Pancreas (tissue), 10 donors: ENCODE data around the gene HMG20B. TPM values are rescaled to one million over a fixed set of nuclear protein-coding genes. Genes with fewer than 3 reads are reported as not detected.

Source experiments
- ATAC-seq, 4 donors: fragments of 200-7000 bp; cut with Tn5 transposase; one replicate each; pipeline versions ENCODE4 v1.8.0 to v1.9.1; 2020; ENCODE audit warnings: mild to moderate bottlenecking in 4 of 4, moderate library complexity in 4 of 4
- DNase-seq, 6 donors: peaks; one replicate each; pipeline ENCODE4 v3.0.0-alpha.2; 2020
- FAIRE-seq: peaks from 2 replicates; lab custom pipeline; 2012; peaks lifted over from hg19 to GRCh38; lab: Jason Lieb, UNC
- H3K27ac ChIP-seq, 4 donors: fragments of 200-600 bp; sonication (generic); 1 replicate in 3 of 4; 2 replicates in 1 of 4; pipeline versions ENCODE4 v1.5.0 to v1.8.0; 2020
- H3K27me3 ChIP-seq, 4 donors: fragments of 200-600 bp; one replicate each; pipeline ENCODE4 v1.8.0; 2021
- H3K36me3 ChIP-seq, 3 donors: fragments of 200-600 bp; sonication (generic) in 1 of 3; one replicate each; pipeline versions ENCODE4 v1.5.0 to v1.8.0; 2020 to 2021
- H3K4me1 ChIP-seq, 3 donors: fragments of 200-600 bp; one replicate each; pipeline ENCODE4 v1.8.0; 2021
- H3K4me3 ChIP-seq, 4 donors: fragments of 200-600 bp; sonication (generic) in 2 of 4; one replicate each; pipeline versions ENCODE4 v1.5.0 to v1.8.0; 2020 to 2021
- H3K9me3 ChIP-seq, 4 donors: fragments of 200-600 bp; one replicate each; pipeline ENCODE4 v1.8.0; 2021
- WGBS, 2 donors: extraction: QIAGEN DNeasy Blood & Tissue Kit; methylation state at CpG; one replicate each; pipeline ENCODE4 v1.1.7; 2013; 5-methylcytosine and 5-hydroxymethylcytosine counted together
- intact Hi-C, 3 donors: fragments of 100-400 bp; cut with DNase I; formaldehyde crosslinking; loops; one replicate each; pipeline versions ENCODE4 v1.11.1 to v1.14.2; 2022
- polyA plus RNA-seq, 2 donors: library from polyadenylated mRNA; stranded (reverse); fragments of 200-250 nt; gene quantifications; one replicate each; pipeline ENCODE4 v1.2.3, GENCODE V29; 2013
- total RNA-seq, 6 donors: library from RNA; stranded (reverse); fragmentation: NEBNext Ultra II Directional in 4 of 6; extraction: Animal tissue kit (Norgen Biotek cat#: 25700) in 4 of 6; gene quantifications; one replicate each; pipeline versions ENCODE4 v1.2.1 to v1.2.4, GENCODE V29; 2021 to 2023
- TF ChIP-seq, protein P1 (sequence below), 4 donors: fragments of 200-600 bp; sonication (generic) in 3 of 4; IDR thresholded peaks; one replicate each; pipeline versions ENCODE4 v1.5.0 to v1.8.0; 2021; ENCODE audit warnings: antibody characterized with exemption in 4 of 4
- donor health status: healthy with polysubstance abuse.
- donor health status: DM: no; HTN: no; CAD: no; lungs with moderate emphysema.
- donor health status: DM: no; HTN: no; CAD: no.
- donor health status: control.
- donor health status: control.
- donor health status: Bipolar disorder and iron deficiency.
- donor health status: DM: yes; HTN: yes; CAD: no.
- donor health status: DM: no; HTN: no; CAD: no.
- donor health status: DM: no; HTN: no; CAD: no.
- donor health status: DM: yes; HTN: yes; CAD: no.

The HMG20B gene
- total and polyA plus RNA-seq, 8 donors = 26.3 to 102 (median 31.7) TPM

DNA sequence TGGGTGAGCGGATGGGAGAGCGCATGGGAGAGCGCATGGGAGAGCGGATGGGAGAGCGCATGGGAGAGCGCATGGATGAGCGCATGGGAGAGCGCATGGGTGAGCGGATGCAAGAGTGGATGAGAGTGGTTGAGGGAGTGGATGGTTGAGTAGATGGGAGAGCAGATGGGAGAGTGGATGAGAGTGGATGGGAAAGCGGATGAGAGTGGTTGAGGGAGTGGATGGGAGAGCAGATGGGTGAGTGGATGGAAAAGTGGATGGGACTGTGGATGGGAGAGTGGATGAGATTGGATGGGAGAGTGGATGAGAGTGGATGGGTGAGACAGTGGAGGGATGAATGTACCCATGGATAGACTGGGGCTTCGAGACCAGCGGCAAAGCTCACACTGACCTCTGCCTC is 42.4 kb upstream of the HMG20B start:
- no peak for ATAC-seq
- Histone ChIP-seq H3K4me3 (no peak overlapping the region), H3K9me3 (no peaks in the 10 kb centered on the region), H3K36me3 (peaks cover 3 to 63% (median 22%) of the 10 kb centered on the region in 3 donors), H3K27ac (no peak overlapping the region), H3K27me3 (no peaks in the 10 kb centered on the region), H3K4me1 (no peaks in the 10 kb centered on the region)
- DNase-seq = no peak
- FAIRE-seq = no peak
- TF ChIP-seq, protein P1, sequence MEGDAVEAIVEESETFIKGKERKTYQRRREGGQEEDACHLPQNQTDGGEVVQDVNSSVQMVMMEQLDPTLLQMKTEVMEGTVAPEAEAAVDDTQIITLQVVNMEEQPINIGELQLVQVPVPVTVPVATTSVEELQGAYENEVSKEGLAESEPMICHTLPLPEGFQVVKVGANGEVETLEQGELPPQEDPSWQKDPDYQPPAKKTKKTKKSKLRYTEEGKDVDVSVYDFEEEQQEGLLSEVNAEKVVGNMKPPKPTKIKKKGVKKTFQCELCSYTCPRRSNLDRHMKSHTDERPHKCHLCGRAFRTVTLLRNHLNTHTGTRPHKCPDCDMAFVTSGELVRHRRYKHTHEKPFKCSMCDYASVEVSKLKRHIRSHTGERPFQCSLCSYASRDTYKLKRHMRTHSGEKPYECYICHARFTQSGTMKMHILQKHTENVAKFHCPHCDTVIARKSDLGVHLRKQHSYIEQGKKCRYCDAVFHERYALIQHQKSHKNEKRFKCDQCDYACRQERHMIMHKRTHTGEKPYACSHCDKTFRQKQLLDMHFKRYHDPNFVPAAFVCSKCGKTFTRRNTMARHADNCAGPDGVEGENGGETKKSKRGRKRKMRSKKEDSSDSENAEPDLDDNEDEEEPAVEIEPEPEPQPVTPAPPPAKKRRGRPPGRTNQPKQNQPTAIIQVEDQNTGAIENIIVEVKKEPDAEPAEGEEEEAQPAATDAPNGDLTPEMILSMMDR (IDR thresholded peaks at IDR 0.05) = no peak
- 98 to 99% methylated on average over 12 of the region's 12 CpGs for WGBS, 2 donors
- intact Hi-C loops = no loop called here

DNA sequence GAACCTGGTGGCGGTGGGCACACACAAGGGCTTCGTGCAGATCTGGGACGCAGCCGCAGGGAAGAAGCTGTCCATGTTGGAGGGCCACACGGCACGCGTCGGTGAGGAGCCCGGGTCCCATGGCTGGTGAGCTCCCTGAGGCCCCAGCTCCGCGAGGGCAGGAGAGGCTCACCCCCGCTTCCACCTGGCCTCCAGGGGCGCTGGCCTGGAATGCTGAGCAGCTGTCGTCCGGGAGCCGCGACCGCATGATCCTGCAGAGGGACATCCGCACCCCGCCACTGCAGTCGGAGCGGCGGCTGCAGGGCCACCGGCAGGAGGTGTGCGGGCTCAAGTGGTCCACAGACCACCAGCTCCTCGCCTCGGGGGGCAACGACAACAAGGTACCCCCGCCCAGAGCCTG is 41.0 kb upstream of the HMG20B start:
- ATAC-seq (no peak), FAIRE-seq (no peak), DNase-seq (no peak)
- Histone ChIP-seq H3K27me3 (no peaks in the 10 kb centered on the region), H3K9me3 (no peaks in the 10 kb centered on the region), H3K4me1 (no peaks in the 10 kb centered on the region), H3K27ac (no peak overlapping the region), H3K36me3 (peaks cover 0 to 57% (median 22%) of the 10 kb centered on the region in 3 donors), H3K4me3 (no peak overlapping the region)
- 92% methylated on average over 28 to 29 of the region's 29 CpGs for WGBS, 2 donors
- TF ChIP-seq, protein P1 (IDR thresholded peaks at IDR 0.05) = no peak
- intact Hi-C loops = no loop called here

DNA sequence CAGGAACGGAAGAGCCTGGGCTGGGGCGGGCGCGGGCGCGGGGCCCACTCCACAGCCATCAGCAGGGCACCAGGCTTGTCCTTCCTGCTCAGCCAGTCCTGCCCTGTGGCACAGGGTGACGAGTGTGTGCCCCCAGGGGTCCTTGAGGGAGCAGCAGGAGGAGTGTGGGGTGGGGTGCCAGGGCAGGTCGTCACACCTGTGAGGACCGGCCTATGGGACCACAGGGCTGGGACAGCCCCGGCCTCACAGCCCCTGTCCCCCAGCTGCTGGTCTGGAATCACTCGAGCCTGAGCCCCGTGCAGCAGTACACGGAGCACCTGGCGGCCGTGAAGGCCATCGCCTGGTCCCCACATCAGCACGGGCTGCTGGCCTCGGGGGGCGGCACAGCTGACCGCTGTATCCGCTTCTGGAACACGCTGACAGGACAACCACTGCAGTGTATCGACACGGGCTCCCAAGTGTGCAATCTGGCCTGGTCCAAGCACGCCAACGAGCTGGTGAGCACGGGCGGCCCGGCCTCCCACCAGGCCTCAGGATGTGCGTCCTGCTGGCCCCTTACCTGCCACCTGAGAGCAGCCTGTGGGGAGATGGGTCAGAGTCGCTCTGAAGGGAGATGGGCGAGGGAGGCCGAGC is 40.5 kb upstream of the HMG20B start:
- no peak overlapping the region for H3K27ac ChIP-seq
- H3K9me3 ChIP-seq = no peaks in the 10 kb centered on the region
- no peak overlapping the region for H3K4me3 ChIP-seq
- FAIRE-seq (no peak), DNase-seq (peak in 1 of 6 donors; percentile 70), ATAC-seq (no peak)
- WGBS, 2 donors = 94 to 95% methylated on average over 33 of the region's 33 CpGs
- H3K36me3 ChIP-seq = peaks cover 0 to 57% (median 22%) of the 10 kb centered on the region in 3 donors
- H3K4me1 ChIP-seq = no peaks in the 10 kb centered on the region
- intact Hi-C loops = no loop called here
- TF ChIP-seq, protein P1 (IDR thresholded peaks at IDR 0.05) = no peak
- H3K27me3 ChIP-seq = no peaks in the 10 kb centered on the region

DNA sequence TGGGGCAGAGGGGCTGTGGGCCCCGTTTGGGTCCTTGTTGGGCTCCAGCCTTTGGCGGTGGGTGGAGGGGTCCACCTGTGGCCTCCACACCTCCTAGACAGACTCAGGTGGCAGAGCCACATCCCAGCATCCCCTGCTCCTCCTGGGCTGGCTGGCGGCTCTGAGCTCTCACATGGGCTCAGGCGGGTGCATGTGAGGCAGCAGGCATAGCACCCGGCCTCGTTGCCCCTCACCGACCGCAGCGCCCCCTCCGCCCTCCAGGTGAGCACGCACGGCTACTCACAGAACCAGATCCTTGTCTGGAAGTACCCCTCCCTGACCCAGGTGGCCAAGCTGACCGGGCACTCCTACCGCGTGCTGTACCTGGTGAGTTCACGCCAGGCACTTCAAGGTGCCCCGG is 39.7 kb upstream of the HMG20B start:
- WGBS, 2 donors = 89% methylated on average over 17 of the region's 17 CpGs

More for the DNA sequence above, 39.7 kb upstream of the HMG20B start:
- peaks cover 0 to 51% (median 22%) of the 10 kb centered on the region in 3 donors for H3K36me3 ChIP-seq
- ATAC-seq = no peak
- no peaks in the 10 kb centered on the region for H3K9me3 ChIP-seq
- no peaks in the 10 kb centered on the region for H3K4me1 ChIP-seq
- peak in 1 of 6 donors; percentile 62 for DNase-seq
- no peak for FAIRE-seq
- TF ChIP-seq, protein P1 (IDR thresholded peaks at IDR 0.05) = no peak
- H3K4me3 ChIP-seq = no peak overlapping the region
- no peak overlapping the region for H3K27ac ChIP-seq
- intact Hi-C loops = no loop called here
- H3K27me3 ChIP-seq = no peaks in the 10 kb centered on the region
